Thyroid gland (tissue), 4 donors: Measurements from ENCODE around the gene CCN5.

ENCODE experiments used
- CTCF ChIP-seq, 6 experiments: fragments of 200-600 bp in 3 of 6; fragments of 450-650 bp in 3 of 6; sonication (generic) in 3 of 6; IDR thresholded peaks; one replicate each; pipeline ENCODE4 v1.5.1; 2016 to 2019; ENCODE audit warnings: antibody characterized with exemption in 6 of 6, mild to moderate bottlenecking in 2 of 6, inconsistent platforms in 1 of 6, moderate library complexity in 1 of 6
- POLR2A ChIP-seq, 2 donors: fragments of 450-650 bp; IDR thresholded peaks; one replicate each; pipeline ENCODE4 v1.6.1; 2017; ENCODE audit warnings: antibody characterized with exemption in 2 of 2, mild to moderate bottlenecking in 2 of 2, moderate library complexity in 1 of 2

GRCh38 chr20:44711237-44711636, 3.9 kb upstream of the CCN5 start:
- TF ChIP-seq CTCF (IDR thresholded peaks at IDR 0.05) (no peak), POLR2A (IDR thresholded peaks at IDR 0.05) (no peak)
